Mesenteric fat pad (tissue), 1 donor: ENCODE results near the gene PSMG3. TPM values are rescaled to one million over a fixed set of nuclear protein-coding genes. Genes with fewer than 3 reads are reported as not detected.
"Not testable (repeated sequence)": the region's sequence is repeated elsewhere in the genome, so short reads cannot be mapped to it uniquely, and the experiment has no call there.

ENCODE experiments used
- DNase-seq: peaks from one replicate; pipeline ENCODE4 v3.0.0-alpha.2; 2020; ENCODE audit warnings: low spot score
- total RNA-seq: library from RNA; stranded (reverse); fragmentation: NEBNext Ultra II Directional; extraction: Animal tissue kit (Norgen Biotek cat#: 25700); gene quantifications from one replicate; pipeline ENCODE4 v1.2.1, GENCODE V29; 2021
- donor health status: DM: yes; HTN: yes; CAD: no.

PSMG3 gene
- total RNA-seq, 1 donor from 2014 or later = 17.8 TPM

DNA sequence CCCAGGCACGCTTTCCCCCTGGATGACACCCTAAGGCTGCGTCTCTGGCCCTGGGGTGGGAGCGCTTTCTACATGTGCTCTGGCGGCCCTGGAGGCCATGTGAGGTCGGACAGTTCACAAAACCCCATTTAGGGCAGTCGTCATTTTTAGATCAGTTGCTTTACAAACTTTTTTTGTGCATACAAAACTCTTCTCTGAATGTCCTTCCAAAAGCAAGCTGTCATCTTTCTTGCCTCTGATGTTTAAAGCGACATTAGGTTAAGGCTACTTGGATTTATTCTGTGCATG is 33.4 kb downstream of the PSMG3 start:
- no peak for DNase-seq

DNA sequence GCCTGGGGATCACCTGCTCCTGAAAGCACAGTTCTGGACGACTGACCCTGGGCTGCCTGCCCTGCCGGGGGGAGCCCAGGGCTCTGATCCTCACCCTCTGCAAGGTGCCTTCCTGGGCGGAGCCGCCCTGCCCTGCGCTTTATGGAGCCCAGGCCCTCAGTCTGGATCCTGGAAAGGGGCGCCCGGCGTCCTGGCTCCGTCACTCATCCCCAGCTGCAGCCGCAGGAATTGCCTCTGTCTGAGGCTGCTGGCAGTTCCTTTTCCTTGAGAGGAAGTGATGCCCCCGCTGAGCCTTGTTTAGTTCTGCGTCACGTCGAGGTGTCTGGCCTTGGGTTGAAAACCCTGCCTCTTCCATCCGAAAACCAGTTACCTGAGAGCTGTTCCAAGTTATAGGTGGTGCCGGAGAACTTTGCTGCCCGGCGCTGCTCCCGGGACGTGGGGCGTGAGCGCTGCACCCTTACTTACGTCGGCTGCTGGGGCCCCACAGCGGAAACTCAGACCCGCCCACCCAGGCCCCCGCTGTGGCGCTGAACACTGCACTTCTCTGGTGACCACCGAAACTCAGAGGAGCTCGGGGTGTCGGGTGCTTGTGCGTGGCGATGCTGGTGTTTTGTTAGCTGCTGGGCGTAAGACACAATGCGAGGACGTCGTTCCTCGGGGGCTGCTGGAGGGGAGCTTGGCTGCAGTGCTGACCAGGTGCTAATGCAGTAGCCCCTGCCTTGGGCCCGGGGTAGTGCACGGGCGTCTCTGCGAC is 34.0 kb downstream of the PSMG3 start:
- no peak for DNase-seq

DNA sequence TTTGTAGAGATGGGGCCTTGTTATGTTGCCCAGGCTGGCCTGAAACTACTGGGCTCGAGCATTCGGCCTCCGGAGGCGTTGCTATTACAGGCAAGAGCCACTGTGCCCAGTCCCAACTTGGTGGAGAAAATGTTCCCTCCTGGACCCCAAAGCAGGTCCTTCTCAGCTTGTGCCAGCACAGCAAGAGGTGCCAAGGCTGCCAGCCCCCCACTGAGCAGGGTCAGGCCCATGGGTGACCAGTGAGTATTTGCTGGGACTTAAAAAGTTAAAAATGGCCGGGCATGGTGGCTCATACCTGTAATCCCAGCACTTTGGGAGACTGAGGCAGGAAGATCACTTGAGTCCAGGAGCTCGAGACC is 34.8 kb downstream of the PSMG3 start:
- DNase-seq = no peak

DNA sequence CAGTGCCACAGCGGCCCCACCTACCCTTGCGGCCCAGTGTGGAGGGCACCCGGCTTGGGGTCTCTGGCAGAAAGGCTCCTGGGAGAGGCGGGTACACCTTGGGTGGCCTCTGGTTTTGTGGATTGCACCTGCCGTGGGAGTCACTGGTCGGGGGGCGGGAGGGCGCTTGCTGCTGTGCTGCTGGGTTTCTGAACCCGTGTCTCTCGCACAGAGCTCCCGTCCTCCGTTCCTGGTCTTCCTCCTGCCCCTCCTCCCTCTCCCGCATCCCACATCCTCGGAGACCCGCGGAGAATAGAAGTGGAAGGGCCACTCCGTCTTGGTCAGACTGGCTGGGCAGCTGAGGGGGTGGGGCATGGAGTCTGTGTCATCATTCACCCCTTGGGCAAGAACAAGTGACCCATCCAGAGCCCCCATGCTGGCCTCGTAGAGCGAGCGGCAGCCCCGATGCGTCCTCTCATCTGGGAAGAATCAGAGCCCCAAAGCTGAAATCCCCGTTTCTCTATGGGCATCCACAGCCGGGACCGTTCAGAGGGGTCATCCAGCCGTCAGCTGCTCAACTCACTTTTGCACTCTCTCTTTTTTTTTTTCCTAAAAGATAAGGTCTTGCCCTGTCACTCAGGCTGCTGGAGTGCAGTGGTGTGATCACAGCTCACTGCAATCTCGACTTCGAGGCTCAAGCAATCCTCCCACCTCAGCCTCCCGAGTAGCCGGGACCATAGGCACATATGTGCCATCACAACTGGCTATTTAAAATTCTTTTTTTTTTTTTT is 35.3 kb downstream of the PSMG3 start:
- DNase-seq = no peak

DNA sequence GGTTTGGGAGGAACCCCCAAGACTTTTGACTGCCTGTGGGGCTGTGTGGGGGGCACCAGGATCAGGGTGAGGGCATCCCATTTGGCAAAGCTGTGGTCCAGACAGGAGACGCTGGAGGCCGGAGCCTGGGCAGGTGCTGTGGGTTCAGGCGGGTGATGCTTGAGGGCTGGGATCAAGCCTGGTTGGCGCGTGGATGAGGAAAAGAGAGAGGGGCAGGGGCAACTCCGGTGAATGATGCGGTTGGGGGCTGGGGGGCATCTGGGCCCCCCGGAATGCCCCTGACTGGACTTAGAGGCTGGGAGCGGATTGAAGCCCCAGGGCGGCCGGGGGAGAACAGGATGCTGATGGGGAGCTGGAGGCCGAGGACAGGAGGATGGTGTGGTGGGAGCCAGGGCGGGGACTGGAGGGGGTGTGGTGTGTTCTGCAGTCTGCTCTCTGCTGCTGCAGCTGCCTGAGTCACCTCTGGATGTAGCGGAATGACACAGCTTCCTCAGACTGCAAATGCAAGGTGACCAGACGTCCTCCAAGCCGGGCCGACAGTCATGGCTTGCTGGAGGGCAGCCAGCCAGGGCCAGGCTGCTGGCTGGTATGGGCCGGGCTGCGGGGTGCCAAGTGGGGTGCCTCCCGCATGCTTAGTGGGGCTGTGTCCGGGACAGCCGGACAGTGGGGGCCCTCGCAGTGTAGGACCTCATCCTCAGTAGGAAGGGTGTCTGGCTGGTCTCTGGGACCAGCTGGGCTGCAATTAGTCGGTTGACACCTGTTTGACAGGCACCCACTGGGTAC is 36.1 kb downstream of the PSMG3 start:
- DNase-seq = no peak

DNA sequence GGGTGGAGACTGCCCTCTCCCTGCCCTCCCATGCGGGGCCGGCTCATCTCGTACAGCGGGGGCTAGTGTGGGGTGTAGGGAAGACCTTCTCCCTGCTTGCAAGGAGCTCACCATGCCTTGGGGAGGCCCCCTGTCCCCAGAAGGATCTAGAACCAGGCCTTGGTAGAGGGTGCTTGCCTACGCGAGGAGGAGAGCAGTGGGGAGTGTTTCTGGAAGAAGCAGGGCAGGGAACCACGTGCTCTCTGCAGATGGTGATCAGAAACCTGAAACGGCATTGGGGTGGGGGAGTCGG is 36.6 kb downstream of the PSMG3 start:
- no peak for DNase-seq

DNA sequence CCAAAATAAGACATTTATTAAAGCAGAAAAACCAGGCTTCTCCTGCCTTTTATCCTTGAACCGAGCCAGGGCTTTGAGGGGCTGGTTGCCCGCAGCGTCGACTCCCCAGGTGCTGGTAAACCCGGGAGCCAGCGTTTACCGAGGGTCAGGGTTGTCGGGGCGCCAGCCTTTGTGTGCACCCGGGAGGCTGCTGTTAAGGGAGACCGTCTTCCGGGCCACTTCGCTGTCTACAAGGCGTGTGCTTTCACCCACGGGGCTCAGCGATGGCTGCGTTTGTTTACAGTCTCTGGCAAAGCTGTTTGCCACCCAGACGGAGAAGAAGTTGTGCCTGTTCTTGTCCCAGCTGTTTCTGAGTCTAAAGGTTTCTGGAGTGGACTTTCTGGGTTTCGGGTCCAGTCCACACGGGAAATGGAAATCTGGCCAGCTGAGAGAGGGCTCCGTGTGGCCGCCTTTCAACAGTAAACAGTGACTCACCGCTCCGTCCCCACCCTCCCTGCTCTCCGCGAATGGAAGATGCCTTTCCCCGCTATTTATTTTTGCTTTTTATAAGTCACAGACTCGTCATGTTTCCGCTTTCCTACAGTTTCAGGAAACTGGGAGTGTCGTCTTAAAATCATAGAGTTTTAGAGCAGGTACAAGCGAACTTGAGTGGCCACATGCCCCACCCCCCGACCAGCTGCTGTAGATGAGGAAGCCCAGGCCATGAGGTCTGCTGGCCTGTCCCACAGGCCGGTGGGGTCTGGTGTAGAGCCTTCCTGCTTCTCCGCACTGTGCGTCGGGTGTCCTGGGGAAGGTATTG is 37.2 kb downstream of the PSMG3 start:
- DNase-seq = no peak

DNA sequence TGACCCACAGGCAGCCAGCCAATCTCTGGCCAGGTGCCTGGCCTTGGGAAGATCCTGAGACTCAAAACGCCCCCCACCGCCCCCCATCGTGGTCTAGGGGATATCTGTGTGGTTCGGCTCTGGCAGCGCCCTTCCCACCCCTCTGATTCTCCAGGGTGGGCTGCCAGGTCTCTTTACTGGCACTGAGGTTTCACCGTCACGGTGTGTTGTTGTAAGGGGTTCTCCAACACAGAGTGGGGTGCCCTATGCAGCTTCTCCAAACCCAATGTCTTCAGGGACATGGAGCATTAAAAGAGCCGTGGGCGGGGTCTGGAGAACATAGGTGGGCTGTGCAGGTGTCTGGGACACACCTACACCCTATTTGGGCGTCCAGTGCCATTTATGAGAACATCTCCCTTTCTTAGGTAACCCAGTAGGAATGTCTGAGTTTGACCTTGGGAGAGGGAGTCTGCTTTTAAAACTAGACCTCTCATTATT is 37.8 kb downstream of the PSMG3 start:
- DNase-seq = no peak

DNA sequence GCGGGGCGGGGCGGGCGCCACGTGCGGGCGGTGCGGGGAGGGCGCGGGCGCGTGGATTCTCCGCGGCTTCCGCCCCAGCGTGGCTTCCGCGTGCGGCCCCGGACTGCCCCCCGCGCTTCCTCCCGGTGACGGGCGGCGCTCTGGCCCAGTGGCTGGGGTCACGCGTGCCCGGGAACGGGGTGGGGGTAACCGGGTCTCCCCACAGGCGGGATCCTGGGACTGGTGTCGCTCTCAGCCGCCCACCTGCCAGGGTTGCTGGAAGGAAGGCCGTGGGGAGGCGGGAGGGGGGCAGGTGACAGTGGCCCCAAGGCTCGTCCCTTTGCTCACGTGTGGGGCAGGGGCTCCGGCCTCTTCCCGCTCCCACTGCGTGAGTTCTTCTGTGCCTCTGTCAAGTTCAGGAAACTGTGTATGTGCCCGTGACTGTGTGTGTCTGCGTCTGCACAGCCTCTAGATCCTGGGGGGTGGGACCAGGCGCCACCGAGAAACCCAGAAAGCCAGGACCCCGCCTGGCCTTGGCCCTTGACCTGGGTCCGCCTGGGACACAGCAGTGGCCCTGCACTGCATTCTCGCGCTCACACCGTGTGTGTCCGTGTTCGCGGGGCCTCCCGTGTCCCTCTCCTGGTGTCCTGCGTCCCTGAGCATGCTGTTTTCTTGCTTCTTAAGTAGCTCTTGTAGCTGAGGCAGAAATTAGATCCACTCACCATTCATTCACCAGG is 38.4 kb downstream of the PSMG3 start:
- no peak for DNase-seq

DNA sequence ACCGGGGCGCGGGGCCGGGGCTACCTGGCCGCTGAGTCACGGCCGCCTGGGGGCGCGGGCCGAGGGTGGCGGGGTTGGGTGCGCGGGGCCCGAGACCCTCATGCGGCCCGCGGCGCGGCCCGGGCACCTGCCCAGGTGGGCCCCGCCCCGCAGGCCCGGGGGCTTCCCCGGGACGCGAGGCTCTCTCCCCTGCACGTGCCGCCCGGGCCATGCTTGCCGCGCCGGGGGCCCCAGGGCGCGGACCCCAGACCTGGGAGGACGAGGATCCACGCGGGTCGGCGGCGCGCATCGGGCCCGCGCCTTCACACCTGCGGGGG is 38.9 kb downstream of the PSMG3 start:
- no peak for DNase-seq

DNA sequence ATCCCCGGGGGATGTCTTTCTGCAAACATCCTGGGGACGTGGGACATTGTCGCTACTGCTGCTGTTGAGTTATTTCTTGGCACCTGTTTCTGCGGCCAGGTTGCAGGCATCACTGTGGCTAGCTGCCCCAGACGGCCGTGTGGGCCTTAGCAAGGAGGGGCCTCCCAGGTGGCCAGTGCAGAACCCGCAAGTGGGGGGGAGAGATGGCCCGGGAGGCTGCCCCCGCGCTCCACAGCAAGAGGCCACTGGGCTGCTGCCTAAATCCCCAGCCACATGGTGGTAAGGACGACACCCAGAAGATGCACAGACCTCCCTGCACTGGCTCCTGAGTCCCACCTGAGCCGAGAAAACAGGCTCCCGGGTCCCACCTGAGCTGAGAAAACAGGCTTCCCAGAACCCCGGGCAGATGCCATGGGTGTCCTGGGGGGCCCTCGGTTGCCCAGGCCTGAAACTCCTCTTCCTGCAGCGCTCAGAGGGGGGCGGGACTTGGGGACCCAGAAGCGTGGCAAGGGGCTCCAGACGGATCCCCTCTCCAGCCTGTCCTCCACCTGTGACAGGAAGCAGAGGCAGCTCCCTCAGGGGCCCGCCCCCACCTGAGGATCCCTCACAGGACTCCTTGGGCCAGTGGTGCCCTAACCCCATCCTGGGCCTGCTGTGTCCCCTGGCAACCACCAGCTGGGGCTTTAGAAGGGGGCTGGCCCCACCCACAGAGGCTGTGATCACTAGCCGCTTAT is 40.3 kb downstream of the PSMG3 start:
- no peak for DNase-seq

DNA sequence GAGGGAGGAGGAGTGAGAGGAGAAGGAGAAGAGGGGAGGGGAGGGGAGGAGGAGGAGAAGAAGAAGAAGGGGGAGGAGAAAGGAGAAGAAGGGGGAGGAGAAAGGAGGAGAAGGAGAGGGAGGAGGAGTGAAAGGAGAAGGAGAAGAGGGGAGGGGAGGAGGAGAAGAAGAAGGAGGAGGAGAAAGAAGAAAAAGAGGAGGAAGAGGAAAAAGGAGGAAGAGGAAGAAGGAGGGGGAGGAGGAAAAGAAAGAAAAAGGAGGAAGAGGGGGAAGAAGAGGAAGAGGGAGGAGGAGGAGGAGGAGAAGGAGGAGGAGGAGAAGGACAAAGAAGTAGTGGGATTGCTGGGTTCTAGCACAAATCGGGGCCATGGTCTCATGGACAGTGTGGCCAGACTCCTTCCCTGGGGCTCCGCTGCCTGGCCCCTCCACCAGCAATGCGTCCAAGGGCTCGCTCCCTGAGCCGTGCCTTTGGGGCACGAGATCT is 43.5 kb downstream of the PSMG3 start:
- no peak for DNase-seq

DNA sequence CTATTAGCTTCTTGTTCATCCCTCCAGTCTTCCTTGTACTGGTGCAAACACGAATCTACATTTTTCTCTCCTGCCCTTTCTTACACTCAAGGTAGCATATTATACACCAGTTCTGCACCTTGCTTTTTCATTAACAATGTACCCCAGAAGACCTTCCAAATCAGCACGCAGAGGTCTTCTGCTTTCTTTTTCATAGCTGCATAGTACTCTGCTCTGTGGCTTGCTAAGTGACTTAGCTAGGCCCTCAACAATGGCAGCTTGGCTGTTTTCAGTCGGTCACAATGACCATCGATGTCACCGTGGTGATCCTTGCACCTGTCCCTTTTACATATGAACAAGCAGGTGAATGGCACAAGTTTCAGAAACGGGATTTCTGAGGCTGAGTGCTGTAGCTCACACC is 44.4 kb downstream of the PSMG3 start:
- DNase-seq = no peak

DNA sequence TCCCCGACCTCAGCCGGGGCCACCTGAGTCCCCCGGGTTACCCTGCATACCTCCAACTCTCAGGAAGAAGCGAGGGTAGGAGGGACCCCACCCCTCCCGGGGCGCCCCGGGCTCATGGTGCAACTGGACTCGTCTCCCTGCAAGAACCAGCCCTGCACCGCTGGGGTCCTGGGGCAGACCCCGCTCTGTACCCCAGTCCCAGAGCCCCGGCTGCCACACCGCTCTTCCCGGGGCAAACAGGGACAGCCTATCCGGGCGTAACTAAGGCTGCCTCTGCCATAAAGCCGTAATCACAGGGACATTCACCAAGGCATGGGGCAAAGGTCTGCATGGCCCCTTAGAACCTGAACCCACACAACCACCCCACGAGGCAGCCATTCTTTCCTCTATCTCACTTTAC is 46.0 kb downstream of the PSMG3 start:
- no peak for DNase-seq

DNA sequence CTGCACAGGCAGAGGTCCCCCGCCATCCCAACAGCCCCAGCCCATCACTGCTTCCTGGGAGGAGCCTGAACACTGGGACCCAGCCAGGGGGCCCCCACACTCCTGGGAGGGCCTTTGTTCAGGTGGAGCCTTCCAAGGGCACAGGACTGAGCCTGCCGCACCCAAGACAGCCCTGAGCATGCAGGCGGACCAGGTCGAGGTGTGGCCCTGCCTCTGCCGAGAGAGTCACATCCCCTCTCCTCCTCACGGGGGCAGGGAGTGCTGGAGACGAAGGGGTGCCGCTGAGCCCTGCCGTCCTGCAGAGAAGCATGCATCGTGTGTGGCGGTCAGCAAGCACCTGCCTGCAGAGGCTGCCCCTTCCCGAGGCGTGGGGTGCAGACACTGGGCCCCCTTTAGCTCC is 46.6 kb downstream of the PSMG3 start:
- no peak for DNase-seq

DNA sequence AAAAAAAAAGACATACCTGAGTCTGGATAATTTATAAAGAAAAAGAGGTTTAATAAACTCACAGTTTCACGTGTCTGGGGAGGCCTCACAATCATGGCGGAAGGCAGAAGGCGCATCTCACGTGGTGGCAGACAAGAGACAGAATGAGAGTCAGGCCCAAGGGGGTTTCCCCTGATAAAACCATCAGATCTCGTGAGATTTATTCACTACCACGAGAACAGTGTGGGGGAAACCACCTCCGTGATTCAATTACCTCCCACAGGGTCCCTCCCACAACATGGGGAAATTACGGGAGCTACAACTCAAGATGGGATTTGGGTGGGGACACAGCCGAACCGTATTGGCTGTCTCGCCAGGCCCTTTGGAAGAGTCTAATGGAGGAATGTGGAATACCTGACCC is 48.4 kb downstream of the PSMG3 start:
- no peak for DNase-seq

DNA sequence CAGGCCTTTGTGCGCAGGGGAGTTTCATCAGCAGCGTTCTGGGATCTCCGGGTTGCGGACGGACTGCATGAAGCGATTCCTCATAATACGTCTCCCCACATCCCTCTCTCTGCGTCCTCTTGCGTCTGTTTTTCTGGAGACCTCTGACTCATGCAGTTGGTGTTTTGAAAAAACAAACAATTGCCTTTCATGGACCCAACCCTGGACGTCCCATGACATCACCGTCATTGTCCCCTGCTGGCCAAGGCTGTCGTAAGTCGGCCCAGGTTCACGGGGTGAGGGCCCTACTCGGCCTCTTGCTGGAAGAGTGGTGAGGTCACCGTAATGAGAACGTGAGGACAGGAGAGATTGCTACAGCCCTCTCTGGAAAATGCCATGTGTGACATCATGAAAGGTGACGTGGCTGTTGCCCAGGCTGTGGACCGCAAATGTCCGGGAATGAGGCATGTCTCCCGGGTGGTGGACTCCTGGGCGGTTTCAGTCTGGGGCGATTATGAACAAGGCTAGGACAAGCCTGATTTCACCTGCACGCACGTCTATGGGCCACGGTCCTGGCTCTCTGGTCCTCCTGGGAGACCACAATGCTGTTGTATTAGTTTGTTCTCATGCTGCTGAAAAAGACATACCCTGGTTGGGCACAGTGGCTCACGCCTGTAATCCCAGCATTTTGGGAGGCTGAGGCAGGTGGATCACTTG is 49.1 kb downstream of the PSMG3 start:
- DNase-seq = no peak

DNA sequence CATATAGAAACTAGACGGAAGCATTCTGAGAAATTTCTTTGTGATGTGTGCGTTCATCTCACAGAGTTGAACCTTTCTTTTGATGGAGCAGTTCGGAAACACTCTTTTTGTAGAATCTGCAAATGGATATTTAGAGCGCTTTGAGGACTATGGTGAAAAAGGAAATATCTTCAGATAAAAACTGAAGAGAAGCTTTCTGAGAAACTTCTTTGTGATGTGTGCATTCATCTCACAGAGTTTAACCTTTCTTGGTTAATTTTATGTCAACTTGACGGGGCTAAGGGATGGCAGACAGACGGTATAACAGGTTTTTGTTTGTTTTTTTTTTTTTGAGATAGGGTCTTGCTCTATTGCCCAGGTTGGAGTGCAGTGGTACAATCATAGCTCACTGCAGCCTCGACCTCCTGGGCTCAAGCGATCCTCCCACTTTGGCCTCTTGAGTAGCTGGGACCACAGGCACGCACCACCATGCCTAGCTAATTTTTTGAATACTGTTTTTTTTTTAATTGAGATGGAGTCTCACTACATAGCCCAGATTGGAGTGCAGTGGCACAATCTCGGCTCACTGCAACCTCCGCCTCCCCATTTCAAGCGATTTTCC is 50.4 kb downstream of the PSMG3 start:
- not testable (repeated sequence) for DNase-seq
